HCT116 (cell line): Measurements from ENCODE around the gene CNMD. TPM values are rescaled to one million over a fixed set of nuclear protein-coding genes. Genes with fewer than 3 reads are reported as not detected.

ENCODE experiments used
- ATAC-seq: fragments of 200-7000 bp; cut with Tn5 transposase; 2 replicates; pipeline ENCODE4 v1.9.1; 2020; ENCODE audit warnings: mild to moderate bottlenecking, moderate library complexity
- BruUV-seq: library from RNA; stranded (reverse); fragments of 400-500 nt; replicated peaks from 2 replicates; lab custom pipeline; 2021; lab: Mats Ljungman, UMichigan
- CTCF ChIA-PET: fragments of 300-600 bp; sonication (Branson Sonifier 250); formaldehyde crosslinking; loops from one replicate; lab custom pipeline; 2021; ENCODE audit warnings: antibody characterized with exemption; lab: Charles Lee
- POLR2A ChIA-PET: fragments of 300-600, 350-600 bp; sonication (Branson Sonifier 250); formaldehyde crosslinking; loops from one replicate; lab custom pipeline; 2021; ENCODE audit warnings: antibody characterized with exemption; lab: Charles Lee
- RAD21 ChIA-PET, 2 experiments: fragments of 300-600 bp; sonication (Branson Sonifier 250); formaldehyde crosslinking; loops; one replicate each; lab custom pipeline; 2023; ENCODE audit warnings: low total read pairs in 2 of 2; ENCODE audit not compliant: uncharacterized antibody in 2 of 2, unreplicated experiment in 2 of 2, low non-redundant PET in 1 of 2; lab: Charles Lee
- DNase-seq: peaks from one replicate; pipeline ENCODE4 v3.0.0-alpha.2; 2010; ENCODE audit warnings: low read depth, low spot score
- H2AFZ ChIP-seq: fragments of 200-600 bp; shearing (Covaris generic), sonication (generic); 2 replicates; pipeline ENCODE4 v1.6.1; 2017; ENCODE audit warnings: low read depth, mixed run types, mixed read lengths, antibody characterized with exemption, low read length; ENCODE audit not compliant: poor library complexity, severe bottlenecking
- H3K27ac ChIP-seq: 2 replicates; pipeline ENCODE4 v1.5.1; 2012; ENCODE audit warnings: low read depth, low read length
- H3K27me3 ChIP-seq: fragments of 200-600 bp; sonication (generic); 2 replicates; pipeline ENCODE4 v1.6.1; 2016; ENCODE audit warnings: mixed run types, low read length, mixed read lengths; ENCODE audit not compliant: insufficient read depth
- H3K36me3 ChIP-seq, 2 experiments: fragments of 200-500 bp in 1 of 2; fragments of 200-600 bp in 1 of 2; sonication (Bioruptor generic) in 1 of 2; sonication (generic) in 1 of 2; 2 replicates each; pipeline versions ENCODE4 v1.5.1 to v1.6.1; 2014 to 2016; ENCODE audit warnings: low read length in 2 of 2, inconsistent platforms in 1 of 2, mixed read lengths in 1 of 2, mixed run types in 1 of 2; ENCODE audit not compliant: insufficient read depth in 2 of 2, control insufficient read depth in 1 of 2
- H3K4me1 ChIP-seq, 2 experiments: fragments of 200-600 bp in 1 of 2; sonication (generic) in 1 of 2; 2 replicates each; pipeline versions ENCODE4 v1.5.1 to v1.6.1; 2012 to 2017; ENCODE audit warnings: low read length in 2 of 2, inconsistent platforms in 1 of 2, mild to moderate bottlenecking in 1 of 2, mixed read lengths in 1 of 2, mixed run types in 1 of 2, moderate library complexity in 1 of 2; ENCODE audit not compliant: insufficient read depth in 2 of 2, control insufficient read depth in 1 of 2
- H3K4me2 ChIP-seq: fragments of 200-600 bp; sonication (generic); 2 replicates; pipeline ENCODE4 v1.6.1; 2017; ENCODE audit warnings: mixed run types, low read length, mixed read lengths
- H3K4me3 ChIP-seq, 2 experiments: fragments of 200-600 bp in 1 of 2; sonication (generic) in 1 of 2; replicated peaks in 1 of 2; 2 replicates each; pipeline ENCODE4 v1.5.1; 2011 to 2016; ENCODE audit warnings: low read length in 2 of 2, control low read depth in 1 of 2, low read depth in 1 of 2, mild to moderate bottlenecking in 1 of 2, mixed read lengths in 1 of 2, mixed run types in 1 of 2
- H3K79me2 ChIP-seq: fragments of 200-600 bp; sonication (generic); 2 replicates; pipeline ENCODE4 v1.6.1; 2017; ENCODE audit warnings: mild to moderate bottlenecking, mixed run types, low read length, moderate library complexity, mixed read lengths; ENCODE audit not compliant: insufficient read depth
- H3K9ac ChIP-seq: fragments of 200-600 bp; sonication (generic); 2 replicates; pipeline ENCODE4 v1.6.1; 2016; ENCODE audit warnings: low read length, mixed read lengths
- H3K9me2 ChIP-seq: fragments of 200-600 bp; sonication (generic), shearing (Covaris generic); 2 replicates; pipeline ENCODE4 v1.6.1; 2017; ENCODE audit warnings: mixed run types, mild to moderate bottlenecking, moderate library complexity; ENCODE audit not compliant: insufficient read depth
- H3K9me3 ChIP-seq, 2 experiments: fragments of 200-500 bp in 1 of 2; fragments of 200-600 bp in 1 of 2; sonication (Bioruptor generic) in 1 of 2; sonication (generic) in 1 of 2; 2 replicates each; pipeline ENCODE4 v1.6.1; 2014 to 2017; ENCODE audit warnings: low read length in 2 of 2, mixed read lengths in 2 of 2, inconsistent platforms in 1 of 2, low read depth in 1 of 2, mild to moderate bottlenecking in 1 of 2, mixed run types in 1 of 2, moderate library complexity in 1 of 2; ENCODE audit not compliant: control insufficient read depth in 1 of 2, insufficient read depth in 1 of 2
- H4K20me1 ChIP-seq: fragments of 200-600 bp; sonication (generic), shearing (Covaris generic); 2 replicates; pipeline ENCODE4 v1.6.1; 2017; ENCODE audit warnings: mixed run types, mild to moderate bottlenecking, moderate library complexity; ENCODE audit not compliant: insufficient read depth
- CEBPB ChIP-seq: IDR thresholded peaks from 2 replicates; pipeline ENCODE4 v1.6.1; 2012; ENCODE audit warnings: low read depth
- EZH2 ChIP-seq: fragments of 200-600 bp; sonication (generic); IDR thresholded peaks from 2 replicates; pipeline ENCODE4 v1.6.1; 2017; ENCODE audit warnings: antibody characterized with exemption, mixed run types
- EZH2phosphoT487 ChIP-seq: fragments of 200-600 bp; IDR thresholded peaks from 2 replicates; pipeline ENCODE4 v1.6.1; 2018; ENCODE audit warnings: antibody characterized with exemption, borderline replicate concordance
- FOSL1 ChIP-seq: IDR thresholded peaks from 2 replicates; pipeline ENCODE4 v1.6.1; 2012; ENCODE audit warnings: low read depth
- POLR2AphosphoS5 ChIP-seq: IDR thresholded peaks from 2 replicates; pipeline ENCODE4 v1.6.1; 2011; ENCODE audit warnings: mild to moderate bottlenecking, low read depth, low read length, moderate library complexity
- RAD21 ChIP-seq: IDR thresholded peaks from 2 replicates; pipeline ENCODE4 v1.6.1; 2012; ENCODE audit warnings: low read depth, mild to moderate bottlenecking
- REST ChIP-seq: IDR thresholded peaks from 2 replicates; pipeline ENCODE4 v1.6.1; 2012; ENCODE audit warnings: low read depth
- SIN3A ChIP-seq: IDR thresholded peaks from 2 replicates; pipeline ENCODE4 v1.6.1; 2012; ENCODE audit warnings: low read depth
- SRF ChIP-seq: IDR thresholded peaks from 2 replicates; pipeline ENCODE4 v1.6.1; 2012; ENCODE audit warnings: low read depth
- TCF7L2 ChIP-seq: IDR thresholded peaks from 2 replicates; pipeline ENCODE4 v1.7.0; 2011; ENCODE audit warnings: borderline replicate concordance, inconsistent platforms; ENCODE audit not compliant: insufficient read depth, insufficient read length; ENCODE audit errors: extremely low read depth
- YY1 ChIP-seq: IDR thresholded peaks from 2 replicates; pipeline ENCODE4 v1.6.1; 2011; ENCODE audit warnings: low read length, low read depth, moderate library complexity, mild to moderate bottlenecking; ENCODE audit not compliant: insufficient replicate concordance; ENCODE audit errors: extremely low read depth
- ZFX ChIP-seq: fragments of 450-650 bp; IDR thresholded peaks from 2 replicates; pipeline ENCODE4 v1.6.1; 2017
- ZNF274 ChIP-seq: fragments of 200-500 bp; sonication (Bioruptor generic); IDR thresholded peaks from 2 replicates; pipeline ENCODE4 v1.6.1; 2014; ENCODE audit warnings: mild to moderate bottlenecking, low read depth, low read length, inconsistent platforms
- intact Hi-C: fragments of 100-400 bp; cut with micrococcal nuclease; formaldehyde crosslinking; loops from 2 replicates; pipeline ENCODE4 v1.10.0; 2022
- total RNA-seq: library from RNA; stranded (reverse); gene quantifications from one replicate; pipeline ENCODE4 v1.2.1, GENCODE V29; 2021; ENCODE audit not compliant: unreplicated experiment
- TF ChIP-seq, protein P1 (sequence below): IDR thresholded peaks from 2 replicates; pipeline ENCODE4 v1.6.1; 2012
- TF ChIP-seq, protein P2 (sequence below), 3 experiments: fragments of 200-600 bp in 1 of 3; sonication (generic) in 1 of 3; IDR thresholded peaks in 2 of 3; conservative IDR thresholded peaks in 1 of 3; 2 replicates each; pipeline ENCODE4 v1.5.1; 2012 to 2017; ENCODE audit warnings: low read depth in 2 of 3, low read length in 2 of 3, antibody characterized with exemption in 1 of 3, borderline replicate concordance in 1 of 3, control low read depth in 1 of 3, mild to moderate bottlenecking in 1 of 3, mixed read lengths in 1 of 3, mixed run types in 1 of 3, moderate library complexity in 1 of 3; ENCODE audit not compliant: insufficient read depth in 1 of 3
- TF ChIP-seq, protein P3 (sequence below): IDR thresholded peaks from 2 replicates; pipeline ENCODE4 v1.6.1; 2011; ENCODE audit warnings: mild to moderate bottlenecking, low read length, moderate library complexity; ENCODE audit not compliant: insufficient replicate concordance; ENCODE audit errors: extremely low read depth

Gene CNMD
- total RNA-seq, 1 experiment from 2014 or later: not detected

DNA sequence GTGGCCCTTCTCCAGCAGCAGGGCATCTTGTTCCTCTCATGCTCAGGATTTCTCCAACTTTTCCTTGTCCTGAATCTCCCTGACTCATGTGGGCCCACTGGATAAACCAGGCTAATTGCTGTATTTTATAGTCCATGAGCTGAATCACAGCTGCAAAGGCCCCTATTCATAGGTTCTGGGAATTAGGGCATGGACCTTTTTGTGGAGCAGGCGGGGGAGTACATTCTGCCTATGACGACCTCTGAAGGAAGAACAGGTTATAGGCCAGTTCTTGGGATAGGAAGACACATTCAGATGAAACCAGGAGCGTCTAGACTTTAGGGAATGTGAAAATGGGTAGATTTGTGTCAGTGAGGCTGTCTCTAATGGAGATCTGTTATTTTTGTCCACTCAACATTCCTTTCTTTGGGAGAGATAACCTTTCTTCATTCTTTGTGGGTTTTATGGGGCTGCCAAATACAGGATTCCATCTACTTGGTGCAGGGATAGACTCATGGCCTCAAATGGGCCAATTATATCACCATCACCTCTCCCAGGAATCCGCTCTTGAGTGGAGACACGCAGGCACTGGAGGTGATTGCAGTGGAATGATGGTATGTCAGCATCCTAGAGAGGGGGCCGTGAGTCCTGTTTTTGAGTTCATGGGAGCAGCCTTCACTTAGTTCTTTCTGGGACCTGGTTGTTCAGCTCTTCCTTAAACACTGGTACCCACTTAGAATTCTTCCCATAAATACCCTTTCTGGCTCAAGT lies 45.1 kb upstream of the CNMD start:
- no peaks in the 10 kb centered on the region for H3K36me3 ChIP-seq
- H3K9ac ChIP-seq: no peak overlapping the region
- no peaks in the 10 kb centered on the region; the same call in 1 of the 2 replicates for H3K27me3 ChIP-seq
- POLR2A ChIA-PET: no interaction called here
- RAD21 ChIA-PET: no interaction called here
- peaks cover 13 to 31% of the 10 kb centered on the region in 2 experiments; a peak in 3 of 4 replicates for H3K4me1 ChIP-seq
- TF ChIP-seq, protein P1, sequence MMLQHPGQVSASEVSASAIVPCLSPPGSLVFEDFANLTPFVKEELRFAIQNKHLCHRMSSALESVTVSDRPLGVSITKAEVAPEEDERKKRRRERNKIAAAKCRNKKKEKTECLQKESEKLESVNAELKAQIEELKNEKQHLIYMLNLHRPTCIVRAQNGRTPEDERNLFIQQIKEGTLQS: no peak
- no peak for TF ChIP-seq TCF7L2
- TF ChIP-seq SIN3A: no peak
- TF ChIP-seq YY1: no peak
- TF ChIP-seq, protein P2, sequence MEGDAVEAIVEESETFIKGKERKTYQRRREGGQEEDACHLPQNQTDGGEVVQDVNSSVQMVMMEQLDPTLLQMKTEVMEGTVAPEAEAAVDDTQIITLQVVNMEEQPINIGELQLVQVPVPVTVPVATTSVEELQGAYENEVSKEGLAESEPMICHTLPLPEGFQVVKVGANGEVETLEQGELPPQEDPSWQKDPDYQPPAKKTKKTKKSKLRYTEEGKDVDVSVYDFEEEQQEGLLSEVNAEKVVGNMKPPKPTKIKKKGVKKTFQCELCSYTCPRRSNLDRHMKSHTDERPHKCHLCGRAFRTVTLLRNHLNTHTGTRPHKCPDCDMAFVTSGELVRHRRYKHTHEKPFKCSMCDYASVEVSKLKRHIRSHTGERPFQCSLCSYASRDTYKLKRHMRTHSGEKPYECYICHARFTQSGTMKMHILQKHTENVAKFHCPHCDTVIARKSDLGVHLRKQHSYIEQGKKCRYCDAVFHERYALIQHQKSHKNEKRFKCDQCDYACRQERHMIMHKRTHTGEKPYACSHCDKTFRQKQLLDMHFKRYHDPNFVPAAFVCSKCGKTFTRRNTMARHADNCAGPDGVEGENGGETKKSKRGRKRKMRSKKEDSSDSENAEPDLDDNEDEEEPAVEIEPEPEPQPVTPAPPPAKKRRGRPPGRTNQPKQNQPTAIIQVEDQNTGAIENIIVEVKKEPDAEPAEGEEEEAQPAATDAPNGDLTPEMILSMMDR (IDR thresholded peaks at IDR 0.05 in 2 of 3, conservative IDR thresholded peaks at IDR 0.05 in 1 of 3; ENCODE audit: borderline replicate concordance in 1 of 3, insufficient read depth in 1 of 3, low read depth in 2 of 3, low read length in 2 of 3): no peak
- no peak for TF ChIP-seq RAD21
- TF ChIP-seq SRF: no peak
- TF ChIP-seq, protein P3, sequence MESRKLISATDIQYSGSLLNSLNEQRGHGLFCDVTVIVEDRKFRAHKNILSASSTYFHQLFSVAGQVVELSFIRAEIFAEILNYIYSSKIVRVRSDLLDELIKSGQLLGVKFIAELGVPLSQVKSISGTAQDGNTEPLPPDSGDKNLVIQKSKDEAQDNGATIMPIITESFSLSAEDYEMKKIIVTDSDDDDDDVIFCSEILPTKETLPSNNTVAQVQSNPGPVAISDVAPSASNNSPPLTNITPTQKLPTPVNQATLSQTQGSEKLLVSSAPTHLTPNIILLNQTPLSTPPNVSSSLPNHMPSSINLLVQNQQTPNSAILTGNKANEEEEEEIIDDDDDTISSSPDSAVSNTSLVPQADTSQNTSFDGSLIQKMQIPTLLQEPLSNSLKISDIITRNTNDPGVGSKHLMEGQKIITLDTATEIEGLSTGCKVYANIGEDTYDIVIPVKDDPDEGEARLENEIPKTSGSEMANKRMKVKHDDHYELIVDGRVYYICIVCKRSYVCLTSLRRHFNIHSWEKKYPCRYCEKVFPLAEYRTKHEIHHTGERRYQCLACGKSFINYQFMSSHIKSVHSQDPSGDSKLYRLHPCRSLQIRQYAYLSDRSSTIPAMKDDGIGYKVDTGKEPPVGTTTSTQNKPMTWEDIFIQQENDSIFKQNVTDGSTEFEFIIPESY: no peak
- no peak for TF ChIP-seq FOSL1
- no peak for TF ChIP-seq ZNF274
- TF ChIP-seq ZFX: no peak
- no peak for TF ChIP-seq REST
- TF ChIP-seq EZH2: no peak
- no peak for TF ChIP-seq POLR2AphosphoS5
- no peak for TF ChIP-seq CEBPB
- no peak for TF ChIP-seq EZH2phosphoT487
- no peaks in the 10 kb centered on the region for H3K9me2 ChIP-seq
- no peaks in the 10 kb centered on the region for H3K9me3 ChIP-seq
- ATAC-seq: no peak
- no peak overlapping the region for H3K4me3 ChIP-seq
- no peak overlapping the region for H2AFZ ChIP-seq
- no TSS peak for BruUV-seq
- no peak overlapping the region for H3K4me2 ChIP-seq
- intact Hi-C loops: no loop called here
- H4K20me1 ChIP-seq: no peaks in the 10 kb centered on the region
- CTCF ChIA-PET: no interaction called here
- no peak for DNase-seq
- no peak overlapping the region for H3K27ac ChIP-seq
- no peaks in the 10 kb centered on the region for H3K79me2 ChIP-seq
